ENCODE measurements around the gene ATP10A.

ATP10A gene

GRCh38 chr15:25852661-25853524 is 10.2 kb downstream of the ATP10A start:
- H3K4me3 ChIP-seq (ENCODE audit: low read length) = no peak overlapping the region
- TF ChIP-seq, protein P1, sequence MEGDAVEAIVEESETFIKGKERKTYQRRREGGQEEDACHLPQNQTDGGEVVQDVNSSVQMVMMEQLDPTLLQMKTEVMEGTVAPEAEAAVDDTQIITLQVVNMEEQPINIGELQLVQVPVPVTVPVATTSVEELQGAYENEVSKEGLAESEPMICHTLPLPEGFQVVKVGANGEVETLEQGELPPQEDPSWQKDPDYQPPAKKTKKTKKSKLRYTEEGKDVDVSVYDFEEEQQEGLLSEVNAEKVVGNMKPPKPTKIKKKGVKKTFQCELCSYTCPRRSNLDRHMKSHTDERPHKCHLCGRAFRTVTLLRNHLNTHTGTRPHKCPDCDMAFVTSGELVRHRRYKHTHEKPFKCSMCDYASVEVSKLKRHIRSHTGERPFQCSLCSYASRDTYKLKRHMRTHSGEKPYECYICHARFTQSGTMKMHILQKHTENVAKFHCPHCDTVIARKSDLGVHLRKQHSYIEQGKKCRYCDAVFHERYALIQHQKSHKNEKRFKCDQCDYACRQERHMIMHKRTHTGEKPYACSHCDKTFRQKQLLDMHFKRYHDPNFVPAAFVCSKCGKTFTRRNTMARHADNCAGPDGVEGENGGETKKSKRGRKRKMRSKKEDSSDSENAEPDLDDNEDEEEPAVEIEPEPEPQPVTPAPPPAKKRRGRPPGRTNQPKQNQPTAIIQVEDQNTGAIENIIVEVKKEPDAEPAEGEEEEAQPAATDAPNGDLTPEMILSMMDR (conservative IDR thresholded peaks at IDR 0.05; ENCODE audit: low read length) = peak; percentile 13; the same call in 1 of the 2 replicates
- peak; percentile 55 for DNase-seq (ENCODE audit: low read depth)

DNA sequence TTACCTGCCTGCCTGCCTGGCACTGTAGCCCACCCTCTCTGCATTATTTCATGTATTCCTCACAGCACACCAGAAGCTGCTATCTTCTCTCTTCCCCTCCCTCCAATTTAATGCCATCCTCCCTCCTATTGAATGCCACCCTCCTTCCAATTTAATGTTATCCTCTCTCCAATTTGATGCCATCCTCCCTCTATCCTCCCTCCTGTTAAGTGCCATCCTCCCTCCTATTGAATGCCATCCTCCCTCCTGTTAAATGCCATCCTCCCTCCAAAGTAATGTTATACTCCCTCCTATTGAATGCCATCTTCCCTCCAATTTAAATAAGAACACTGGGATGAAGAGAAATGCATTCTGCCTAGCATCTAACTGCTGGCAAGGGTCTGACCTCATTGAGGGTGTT is 11.1 kb downstream of the ATP10A start:
- no peak overlapping the region for H3K4me3 ChIP-seq (ENCODE audit: low read length)
- DNase-seq (ENCODE audit: low read depth) = no peak
- TF ChIP-seq, protein P1 (conservative IDR thresholded peaks at IDR 0.05; ENCODE audit: low read length) = no peak

GRCh38 chr15:25850154-25851111 is 12.7 kb downstream of the ATP10A start:
- DNase-seq (ENCODE audit: low read depth) = peak; percentile 85
- peak overlapping the region; percentile 65 for H3K4me3 ChIP-seq (ENCODE audit: low read length)

GRCh38 chr15:25849157-25849921 is 13.8 kb downstream of the ATP10A start:
- peak; percentile 94 for DNase-seq (ENCODE audit: low read depth)
- H3K4me3 ChIP-seq (ENCODE audit: low read length) = peak overlapping the region; percentile 65
- TF ChIP-seq, protein P1 (conservative IDR thresholded peaks at IDR 0.05; ENCODE audit: low read length) = no peak

More at GRCh38 chr15:25850154-25851111, 12.7 kb downstream of the ATP10A start:
- TF ChIP-seq, protein P1 (conservative IDR thresholded peaks at IDR 0.05; ENCODE audit: low read length) = no peak

DNA sequence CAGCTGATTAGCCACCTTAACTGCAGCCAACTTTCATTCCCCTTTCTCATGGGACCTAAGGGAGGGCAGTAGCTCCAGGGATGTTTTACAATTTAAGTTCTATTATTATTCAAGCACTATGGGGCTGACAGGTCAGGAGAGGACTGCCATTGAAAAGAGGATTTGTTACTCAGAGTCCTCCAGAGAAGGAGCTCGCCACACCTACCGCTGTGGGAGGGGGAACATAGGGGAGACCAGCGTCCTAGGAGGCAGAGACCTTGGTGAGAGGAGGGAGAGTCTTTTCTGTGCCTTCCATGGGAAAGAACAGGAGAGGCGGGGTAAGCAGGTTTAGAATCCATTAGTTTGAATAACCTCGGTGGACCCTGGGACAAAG is 14.4 kb downstream of the ATP10A start:
- H3K4me3 ChIP-seq (ENCODE audit: low read length) = peak overlapping the region; percentile 65
- no peak for DNase-seq (ENCODE audit: low read depth)
- TF ChIP-seq, protein P1 (conservative IDR thresholded peaks at IDR 0.05; ENCODE audit: low read length) = no peak

- TF ChIP-seq, protein P1 (conservative IDR thresholded peaks at IDR 0.05; ENCODE audit: low read length) = no peak
- no peak for DNase-seq (ENCODE audit: low read depth)
- H3K4me3 ChIP-seq (ENCODE audit: low read length) = no peak overlapping the region
These were observed 14.8 kb downstream of the ATP10A start for GRCh38 chr15:25848325-25848724.

Data from AG10803 (cell line).